Muscle of leg (tissue), 11 donors: Measurements from ENCODE around the gene TREH. TPM values are rescaled to one million over a fixed set of nuclear protein-coding genes. Genes with fewer than 3 reads are reported as not detected.
"Not testable (repeated sequence)": the region's sequence is repeated elsewhere in the genome, so short reads cannot be mapped to it uniquely, and the experiment has no call there.

Experiments
- DNase-seq: peaks from one replicate; pipeline ENCODE4 v3.0.0; 2013
- H3K27ac ChIP-seq: one replicate; pipeline ENCODE4 v1.5.1; 2013; ENCODE audit warnings: mild to moderate bottlenecking, low read length, control low read depth
- H3K27me3 ChIP-seq: one replicate; pipeline ENCODE4 v1.6.1; 2013; ENCODE audit warnings: low read length; ENCODE audit not compliant: control insufficient read depth, insufficient read depth
- H3K36me3 ChIP-seq: one replicate; pipeline ENCODE4 v1.6.1; 2013; ENCODE audit warnings: low read length; ENCODE audit not compliant: control insufficient read depth, insufficient read depth
- H3K4me1 ChIP-seq: one replicate; pipeline ENCODE4 v1.6.1; 2013; ENCODE audit warnings: low read length; ENCODE audit not compliant: control insufficient read depth, insufficient read depth
- H3K4me3 ChIP-seq: one replicate; pipeline ENCODE4 v1.5.1; 2013; ENCODE audit warnings: low read length, control low read depth
- H3K9me3 ChIP-seq: replicated peaks from 2 replicates; pipeline ENCODE4 v1.6.1; 2013; ENCODE audit warnings: low read depth, low read length; ENCODE audit not compliant: control insufficient read depth
- WGBS: methylation state at CpG from one replicate; pipeline ENCODE4 v1.1.5; 2013; ENCODE audit warnings: missing lambda C conversion rate; ENCODE audit not compliant: insufficient coverage; 5-methylcytosine and 5-hydroxymethylcytosine counted together
- polyA plus RNA-seq, 8 donors: library from polyadenylated mRNA; unstranded; fragments of 120-200 nt; gene quantifications; one replicate each; pipeline versions ENCODE4 v1.2.1 to v1.2.3, GENCODE V29; 2013; ENCODE audit warnings: inconsistent platforms in 1 of 8, low replicate concordance in 1 of 8; ENCODE audit not compliant: insufficient read length in 8 of 8, insufficient read depth in 1 of 8
- total RNA-seq: library from RNA; stranded (reverse); fragments of 120-200 nt; gene quantifications from one replicate; pipeline ENCODE4 v1.2.4, GENCODE V29; 2013

The TREH gene
- total and polyA plus RNA-seq, 9 donors: under 0.01 to 5.6 (median 0.22) TPM

- Histone ChIP-seq H3K36me3 (no peaks in the 10 kb centered on the region), H3K4me1 (no peaks in the 10 kb centered on the region), H3K4me3 (no peak overlapping the region), H3K9me3 (no peaks in the 10 kb centered on the region), H3K27ac (no peak overlapping the region), H3K27me3 (peaks cover 5% of the 10 kb centered on the region)
- WGBS: no CpG with 5 or more reads among the region's 4 CpGs
- no peak for DNase-seq
Observed at GRCh38 chr11:118715837-118716260, 36.4 kb upstream of the TREH start.

GRCh38 chr11:118715245-118715831 lies 35.9 kb upstream of the TREH start:
- no peaks in the 10 kb centered on the region for H3K36me3 ChIP-seq
- H3K27ac ChIP-seq: no peak overlapping the region
- H3K27me3 ChIP-seq: peaks cover 3% of the 10 kb centered on the region
- no peaks in the 10 kb centered on the region for H3K9me3 ChIP-seq
- WGBS: 68% methylated on average over 3 of the region's 5 CpGs
- H3K4me1 ChIP-seq: no peaks in the 10 kb centered on the region
- no peak overlapping the region for H3K4me3 ChIP-seq
- no peak for DNase-seq

GRCh38 chr11:118714816-118715215 lies 35.4 kb upstream of the TREH start:
- H3K27ac ChIP-seq: no peak overlapping the region
- no peaks in the 10 kb centered on the region for H3K36me3 ChIP-seq
- no peaks in the 10 kb centered on the region for H3K27me3 ChIP-seq
- H3K4me1 ChIP-seq: no peaks in the 10 kb centered on the region
- H3K9me3 ChIP-seq: no peaks in the 10 kb centered on the region
- H3K4me3 ChIP-seq: no peak overlapping the region
- no peak for DNase-seq

GRCh38 chr11:118714416-118714815 lies 35.0 kb upstream of the TREH start:
- not testable (repeated sequence) for H3K4me3 ChIP-seq, H3K4me1 ChIP-seq, H3K36me3 ChIP-seq, H3K9me3 ChIP-seq, H3K27me3 ChIP-seq, H3K27ac ChIP-seq, DNase-seq
- 86% methylated on average over 1 of the region's 5 CpGs for WGBS

GRCh38 chr11:118708296-118708695 lies 28.8 kb upstream of the TREH start:
- no peaks in the 10 kb centered on the region for H3K27me3 ChIP-seq
- no peak overlapping the region for H3K27ac ChIP-seq
- no peak for DNase-seq
- no peaks in the 10 kb centered on the region for H3K4me1 ChIP-seq
- no peaks in the 10 kb centered on the region for H3K9me3 ChIP-seq
- 76% methylated on average over 3 of the region's 6 CpGs for WGBS
- no peaks in the 10 kb centered on the region for H3K36me3 ChIP-seq
- H3K4me3 ChIP-seq: no peak overlapping the region

- H3K27me3 ChIP-seq: no peaks in the 10 kb centered on the region
- no peaks in the 10 kb centered on the region for H3K4me1 ChIP-seq
- no peaks in the 10 kb centered on the region for H3K36me3 ChIP-seq
- H3K4me3 ChIP-seq: no peak overlapping the region
- H3K9me3 ChIP-seq: no peaks in the 10 kb centered on the region
- H3K27ac ChIP-seq: no peak overlapping the region
- WGBS: 90% methylated on average over 4 of the region's 7 CpGs
- no peak for DNase-seq
Observed at GRCh38 chr11:118706546-118706825, 27.0 kb upstream of the TREH start.

- no peaks in the 10 kb centered on the region for H3K9me3 ChIP-seq
- no peaks in the 10 kb centered on the region for H3K4me1 ChIP-seq
- H3K27ac ChIP-seq: no peak overlapping the region
- WGBS: 72% methylated on average over 8 of the region's 12 CpGs
- peak; percentile 55 for DNase-seq
- no peaks in the 10 kb centered on the region for H3K27me3 ChIP-seq
- H3K36me3 ChIP-seq: no peaks in the 10 kb centered on the region
- H3K4me3 ChIP-seq: no peak overlapping the region
Observed at GRCh38 chr11:118705791-118706545, 26.5 kb upstream of the TREH start.

- no peak overlapping the region for H3K4me3 ChIP-seq
- H3K27ac ChIP-seq: no peak overlapping the region
- 76% methylated on average over 13 of the region's 15 CpGs for WGBS
- H3K4me1 ChIP-seq: no peaks in the 10 kb centered on the region
- peaks cover 4% of the 10 kb centered on the region for H3K9me3 ChIP-seq
- H3K27me3 ChIP-seq: no peaks in the 10 kb centered on the region
- no peaks in the 10 kb centered on the region for H3K36me3 ChIP-seq
- DNase-seq: no peak
Observed at GRCh38 chr11:118705111-118705741, 25.8 kb upstream of the TREH start.

- WGBS: no CpG with 5 or more reads among the region's 5 CpGs
- H3K4me3 ChIP-seq: no peak overlapping the region
- H3K9me3 ChIP-seq: peaks cover 4% of the 10 kb centered on the region
- peak; percentile 73 for DNase-seq
- no peaks in the 10 kb centered on the region for H3K4me1 ChIP-seq
- no peak overlapping the region for H3K27ac ChIP-seq
- no peaks in the 10 kb centered on the region for H3K36me3 ChIP-seq
- H3K27me3 ChIP-seq: no peaks in the 10 kb centered on the region
Observed at GRCh38 chr11:118703563-118704106, 24.2 kb upstream of the TREH start.

GRCh38 chr11:118699506-118700220 lies 20.2 kb upstream of the TREH start:
- H3K9me3 ChIP-seq: peaks cover 4% of the 10 kb centered on the region
- no peak overlapping the region for H3K27ac ChIP-seq
- DNase-seq: no peak
- H3K4me3 ChIP-seq: no peak overlapping the region
- H3K36me3 ChIP-seq: no peaks in the 10 kb centered on the region
- 84% methylated on average over 4 of the region's 7 CpGs for WGBS
- no peaks in the 10 kb centered on the region for H3K27me3 ChIP-seq
- H3K4me1 ChIP-seq: no peaks in the 10 kb centered on the region
